Caco-2 (cell line): ENCODE measurements around the gene DDX3X. TPM values are rescaled to one million over a fixed set of nuclear protein-coding genes. Genes with fewer than 3 reads are reported as not detected.

ENCODE experiments used
- BruUV-seq: library from RNA; stranded (reverse); fragments of 400-500 nt; replicated peaks from 2 replicates; lab custom pipeline; 2021; lab: Mats Ljungman, UMichigan
- CTCF ChIA-PET: fragments of 300-600 bp; sonication (Branson Sonifier 250); formaldehyde crosslinking; loops from one replicate; lab custom pipeline; 2022; ENCODE audit warnings: antibody characterized with exemption; lab: Charles Lee
- POLR2A ChIA-PET: fragments of 300-600 bp; sonication (Branson Sonifier 250); formaldehyde crosslinking; loops from one replicate; lab custom pipeline; 2022; ENCODE audit warnings: antibody characterized with exemption; lab: Charles Lee
- DNase-seq, 2 experiments: peaks; one replicate each; pipeline versions ENCODE4 v3.0.0 to v3.0.0-alpha.2; 2020 to 2022
- H3K27me3 ChIP-seq: replicated peaks from 2 replicates; pipeline ENCODE4 v1.6.0; 2011; ENCODE audit warnings: low read length; ENCODE audit not compliant: control insufficient read depth, insufficient read depth
- H3K36me3 ChIP-seq: 2 replicates; pipeline ENCODE4 v1.5.1; 2011; ENCODE audit warnings: low read length; ENCODE audit not compliant: control insufficient read depth, insufficient read depth
- H3K4me1 ChIP-seq: fragments of 250-450 bp; sonication (Bioruptor Pico); 2 replicates; pipeline ENCODE4 v1.5.1; 2020; ENCODE audit warnings: mild to moderate bottlenecking
- H3K4me3 ChIP-seq: 2 replicates; pipeline ENCODE4 v1.5.1; 2011; ENCODE audit warnings: low read depth, mild to moderate bottlenecking, control low read depth, low read length
- H3K9me3 ChIP-seq: fragments of 250-450 bp; sonication (Bioruptor Pico); 2 replicates; pipeline ENCODE4 v1.5.1; 2020; ENCODE audit warnings: mild to moderate bottlenecking, moderate library complexity
- H3K27ac Mint-ChIP-seq: one replicate; pipeline ENCODE4 v1.8.0; 2022; ENCODE audit warnings: mixed read lengths; ENCODE audit not compliant: unreplicated experiment
- H3K27me3 Mint-ChIP-seq: one replicate; pipeline ENCODE4 v1.8.0; 2022; ENCODE audit warnings: mixed read lengths; ENCODE audit not compliant: insufficient read depth, unreplicated experiment
- H3K36me3 Mint-ChIP-seq: one replicate; pipeline ENCODE4 v1.8.0; 2022; ENCODE audit warnings: mild to moderate bottlenecking, mixed read lengths; ENCODE audit not compliant: insufficient read depth, unreplicated experiment
- H3K4me1 Mint-ChIP-seq: one replicate; pipeline ENCODE4 v1.8.0; 2022; ENCODE audit warnings: low read depth, mixed read lengths; ENCODE audit not compliant: unreplicated experiment
- H3K4me3 Mint-ChIP-seq: one replicate; pipeline ENCODE4 v1.8.0; 2022; ENCODE audit warnings: mild to moderate bottlenecking, moderate library complexity, mixed read lengths; ENCODE audit not compliant: unreplicated experiment
- H3K9me3 Mint-ChIP-seq: one replicate; pipeline ENCODE4 v1.8.0; 2022; ENCODE audit warnings: mixed read lengths; ENCODE audit not compliant: unreplicated experiment
- intact Hi-C: fragments of 100-400 bp; cut with micrococcal nuclease; formaldehyde crosslinking; loops from one replicate; pipeline ENCODE4 v1.10.0; 2022; ENCODE audit not compliant: unreplicated experiment
- total RNA-seq: library from RNA; stranded (reverse); gene quantifications from 2 replicates; pipeline ENCODE4 v1.2.3, GENCODE V29; 2022
- TF ChIP-seq, protein P1 (sequence below), 2 experiments: fragments of 200-600 bp in 1 of 2; IDR thresholded peaks; 1 replicate in 1 of 2; 2 replicates in 1 of 2; pipeline versions ENCODE4 v1.5.1 to v1.8.0; 2011 to 2022; ENCODE audit warnings: antibody characterized with exemption in 1 of 2, control low read depth in 1 of 2, inconsistent platforms in 1 of 2, low read depth in 1 of 2, low read length in 1 of 2, mild to moderate bottlenecking in 1 of 2, moderate library complexity in 1 of 2; ENCODE audit not compliant: insufficient read depth in 1 of 2, severe bottlenecking in 1 of 2, unreplicated experiment in 1 of 2

Gene DDX3X
- total RNA-seq, 1 experiment from 2014 or later = 302 TPM

DNA sequence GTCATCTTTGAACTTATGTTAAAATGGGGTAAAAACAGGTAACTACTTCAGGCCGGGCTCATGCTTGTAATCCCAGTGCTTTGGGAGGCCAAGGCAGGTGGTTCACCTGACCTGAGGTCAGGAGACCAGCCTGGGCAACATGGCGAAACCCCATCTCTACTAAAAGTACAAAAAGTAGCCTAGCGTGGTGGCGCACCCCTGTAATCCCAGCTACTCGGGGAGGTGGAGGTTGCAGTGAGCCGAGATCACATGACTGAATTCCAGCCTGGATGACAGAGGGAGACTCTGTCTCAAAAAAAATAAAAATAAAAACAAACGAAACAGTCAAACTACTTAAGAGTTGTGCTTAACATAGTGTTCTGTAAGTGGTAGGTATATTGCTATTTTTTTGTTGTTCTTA lies 2.5 kb downstream of the DDX3X start:
- Mint-ChIP-seq H3K27me3 (no peaks in the 10 kb centered on the region), H3K9me3 (no peaks in the 10 kb centered on the region), H3K4me3 (peak overlapping the region; percentile 88), H3K36me3 (peaks cover 84% of the 10 kb centered on the region), H3K27ac (no peak overlapping the region), H3K4me1 (no peaks in the 10 kb centered on the region)
- POLR2A ChIA-PET = no interaction called here
- Histone ChIP-seq H3K36me3 (no peaks in the 10 kb centered on the region; the same call in none of the 2 replicates), H3K4me3 (no peak overlapping the region), H3K9me3 (no peaks in the 10 kb centered on the region), H3K27me3 (no peaks in the 10 kb centered on the region), H3K4me1 (peaks cover 8% of the 10 kb centered on the region; the same call in 1 of the 2 replicates)
- intact Hi-C loops = loop anchor here (10.0 kb wide), 2 partner anchors 108 to 252 kb away; partner anchors contain the start of genes NYX and USP9X
- CTCF ChIA-PET = no interaction called here
- DNase-seq = no peak
- TF ChIP-seq, protein P1, sequence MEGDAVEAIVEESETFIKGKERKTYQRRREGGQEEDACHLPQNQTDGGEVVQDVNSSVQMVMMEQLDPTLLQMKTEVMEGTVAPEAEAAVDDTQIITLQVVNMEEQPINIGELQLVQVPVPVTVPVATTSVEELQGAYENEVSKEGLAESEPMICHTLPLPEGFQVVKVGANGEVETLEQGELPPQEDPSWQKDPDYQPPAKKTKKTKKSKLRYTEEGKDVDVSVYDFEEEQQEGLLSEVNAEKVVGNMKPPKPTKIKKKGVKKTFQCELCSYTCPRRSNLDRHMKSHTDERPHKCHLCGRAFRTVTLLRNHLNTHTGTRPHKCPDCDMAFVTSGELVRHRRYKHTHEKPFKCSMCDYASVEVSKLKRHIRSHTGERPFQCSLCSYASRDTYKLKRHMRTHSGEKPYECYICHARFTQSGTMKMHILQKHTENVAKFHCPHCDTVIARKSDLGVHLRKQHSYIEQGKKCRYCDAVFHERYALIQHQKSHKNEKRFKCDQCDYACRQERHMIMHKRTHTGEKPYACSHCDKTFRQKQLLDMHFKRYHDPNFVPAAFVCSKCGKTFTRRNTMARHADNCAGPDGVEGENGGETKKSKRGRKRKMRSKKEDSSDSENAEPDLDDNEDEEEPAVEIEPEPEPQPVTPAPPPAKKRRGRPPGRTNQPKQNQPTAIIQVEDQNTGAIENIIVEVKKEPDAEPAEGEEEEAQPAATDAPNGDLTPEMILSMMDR (IDR thresholded peaks at IDR 0.05; ENCODE audit: insufficient read depth in 1 of 2, low read depth in 1 of 2, low read length in 1 of 2, severe bottlenecking in 1 of 2, unreplicated experiment in 1 of 2) = no peak
- no TSS peak for BruUV-seq

DNA sequence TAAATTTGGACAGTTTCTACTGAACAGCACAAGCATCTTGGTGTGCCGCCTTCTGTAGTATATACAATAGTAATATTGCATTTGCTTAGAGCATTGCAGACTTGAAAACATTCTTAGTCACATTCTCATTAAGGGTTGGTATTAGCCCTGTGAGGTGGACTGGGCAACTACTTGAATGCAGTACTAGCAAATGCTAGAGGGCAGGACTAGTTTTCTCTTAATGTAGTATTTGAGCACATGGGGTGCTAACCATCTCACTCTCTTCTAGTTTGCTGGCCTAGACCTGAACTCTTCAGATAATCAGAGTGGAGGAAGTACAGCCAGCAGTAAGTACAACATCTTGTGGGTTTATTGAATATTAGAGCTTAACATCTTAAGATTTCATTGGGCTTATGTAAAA lies 3.2 kb downstream of the DDX3X start:
- Histone ChIP-seq H3K9me3 (no peaks in the 10 kb centered on the region), H3K36me3 (no peaks in the 10 kb centered on the region; the same call in none of the 2 replicates), H3K27me3 (no peaks in the 10 kb centered on the region), H3K4me1 (peaks cover 8% of the 10 kb centered on the region; the same call in 1 of the 2 replicates), H3K4me3 (no peak overlapping the region)
- Mint-ChIP-seq H3K9me3 (no peaks in the 10 kb centered on the region), H3K4me1 (no peaks in the 10 kb centered on the region), H3K36me3 (peaks cover 91% of the 10 kb centered on the region), H3K27me3 (no peaks in the 10 kb centered on the region), H3K4me3 (peak overlapping the region; percentile 33), H3K27ac (no peak overlapping the region)
- intact Hi-C loops = loop anchor here (10.0 kb wide), 2 partner anchors 108 to 252 kb away; partner anchors contain the start of genes NYX and USP9X
- POLR2A ChIA-PET = no interaction called here
- no peak for DNase-seq
- no TSS peak for BruUV-seq
- CTCF ChIA-PET = no interaction called here
- TF ChIP-seq, protein P1 (IDR thresholded peaks at IDR 0.05; ENCODE audit: insufficient read depth in 1 of 2, low read depth in 1 of 2, low read length in 1 of 2, severe bottlenecking in 1 of 2, unreplicated experiment in 1 of 2) = no peak

DNA sequence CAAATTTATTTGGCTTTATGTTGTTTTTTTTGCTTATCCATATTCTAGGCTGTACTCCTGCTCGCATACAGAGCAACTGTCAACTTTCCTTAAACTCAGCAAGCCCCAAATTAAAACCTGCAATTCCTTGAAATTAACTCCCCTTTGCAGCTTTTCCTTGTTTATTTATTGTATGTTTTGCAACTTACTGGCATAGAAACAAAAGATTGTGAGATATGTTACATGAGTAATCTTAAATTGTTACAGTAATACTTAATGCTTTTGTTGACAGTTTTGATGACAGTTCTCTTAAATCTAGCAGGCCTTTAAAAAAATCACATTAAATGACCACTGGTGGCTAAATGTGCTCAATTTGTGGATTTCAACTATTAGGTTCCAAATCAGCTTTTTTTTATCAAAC lies 4.5 kb downstream of the DDX3X start:
- Mint-ChIP-seq H3K27me3 (no peaks in the 10 kb centered on the region), H3K9me3 (no peaks in the 10 kb centered on the region), H3K36me3 (peaks cover 90% of the 10 kb centered on the region), H3K4me3 (no peak overlapping the region), H3K27ac (no peak overlapping the region), H3K4me1 (no peaks in the 10 kb centered on the region)
- H3K36me3 ChIP-seq = no peaks in the 10 kb centered on the region; the same call in none of the 2 replicates
- CTCF ChIA-PET = no interaction called here
- H3K4me3 ChIP-seq = no peak overlapping the region
- H3K4me1 ChIP-seq = peaks cover 8% of the 10 kb centered on the region; the same call in 1 of the 2 replicates
- no peaks in the 10 kb centered on the region for H3K27me3 ChIP-seq
- TF ChIP-seq, protein P1 (IDR thresholded peaks at IDR 0.05; ENCODE audit: insufficient read depth in 1 of 2, low read depth in 1 of 2, low read length in 1 of 2, severe bottlenecking in 1 of 2, unreplicated experiment in 1 of 2) = no peak
- no peak for DNase-seq
- intact Hi-C loops = loop anchor here (10.0 kb wide), 2 partner anchors 106 to 254 kb away; partner anchors contain the start of genes NYX and USP9X
- POLR2A ChIA-PET = no interaction called here
- no peaks in the 10 kb centered on the region for H3K9me3 ChIP-seq
- BruUV-seq = no TSS peak
